ENCODE results near the gene CLCNKB. TPM values are rescaled to one million over a fixed set of nuclear protein-coding genes. Genes with fewer than 3 reads are reported as not detected.
"Not testable (repeated sequence)": the region's sequence is repeated elsewhere in the genome, so short reads cannot be mapped to it uniquely, and the experiment has no call there.

CLCNKB gene
- total and polyA plus RNA-seq, 2 donors (not counting 3 experiments of a cell fraction or from before 2014, with no cell fraction given): 0.18 TPM; not detected in 1

GRCh38 chr1:16001274-16001673, 42.3 kb upstream of the CLCNKB start:
- H2AFZ ChIP-seq (ENCODE audit: low read depth, low read length); H3K27ac ChIP-seq (ENCODE audit: insufficient read depth, low read depth, low read length); H3K9ac ChIP-seq (replicated peaks; ENCODE audit: extremely low read depth, insufficient read depth, low read length); intact Hi-C loops (cut with micrococcal nuclease); H3K4me2 ChIP-seq (ENCODE audit: insufficient read depth, low read length); H4K20me1 ChIP-seq (replicated peaks; ENCODE audit: control insufficient read depth, extremely low read depth, insufficient read depth, low read length); H3K4me3 ChIP-seq (replicated peaks in 1 of 3; ENCODE audit: insufficient read depth in 1 of 3, low read depth in 1 of 3, low read length in 3 of 3); dilution Hi-C loops (cut with MboI; ENCODE audit: extremely low pct_ligation_motif_present, low sequenced_read_pairs); H3K79me2 ChIP-seq (ENCODE audit: control insufficient read depth, insufficient read depth, low read length); H3K9me3 ChIP-seq (replicated peaks; ENCODE audit: control insufficient read depth, insufficient read depth, low read length); H3K9me1 ChIP-seq (replicated peaks; ENCODE audit: control insufficient read depth, extremely low read depth, insufficient read depth, low read length); FAIRE-seq; H3K4me1 ChIP-seq (ENCODE audit: control insufficient read depth, extremely low read depth, insufficient read depth, low read length); H3K36me3 ChIP-seq (ENCODE audit: control insufficient read depth in 2 of 2, extremely low read depth in 1 of 2, insufficient read depth in 2 of 2, low read length in 2 of 2); DNase-seq (ENCODE audit: low read depth, low spot score); H3K27me3 ChIP-seq (ENCODE audit: control insufficient read depth in 2 of 2, insufficient read depth in 2 of 2, low read length in 2 of 2); BruUV-seq (replicated peaks): not testable (repeated sequence)
- ChIA-PET POLR2A (interaction anchor here (0.6 kb wide), 1 partner anchor 425 kb away, joined by 6 read pairs; no protein-coding TSS in a partner anchor), CTCF (interaction anchor here (1.4 kb wide), 1 partner anchor 209 kb away, joined by 5 read pairs; no protein-coding TSS in a partner anchor)

GRCh38 chr1:16005597-16005996, 38.0 kb upstream of the CLCNKB start:
- no peaks in the 10 kb centered on the region for H3K9me1 ChIP-seq (replicated peaks; ENCODE audit: control insufficient read depth, extremely low read depth, insufficient read depth, low read length)
- H3K36me3 ChIP-seq (ENCODE audit: control insufficient read depth in 2 of 2, extremely low read depth in 1 of 2, insufficient read depth in 2 of 2, low read length in 2 of 2): no peaks in the 10 kb centered on the region
- H3K9me3 ChIP-seq (replicated peaks; ENCODE audit: control insufficient read depth, insufficient read depth, low read length): no peaks in the 10 kb centered on the region
- ChIA-PET CTCF (interaction anchor here (1.0 to 2.2 kb wide), 3 partner anchors 10 to 214 kb away, joined by 3 to 10 read pairs (median 3); no protein-coding TSS in a partner anchor), POLR2A (no interaction called here)
- no peaks in the 10 kb centered on the region for H4K20me1 ChIP-seq (replicated peaks; ENCODE audit: control insufficient read depth, extremely low read depth, insufficient read depth, low read length)
- intact Hi-C loops (cut with micrococcal nuclease): no loop called here
- no TSS peak for BruUV-seq (replicated peaks)
- H3K27ac ChIP-seq (ENCODE audit: insufficient read depth, low read depth, low read length): no peak overlapping the region
- H3K27me3 ChIP-seq (ENCODE audit: control insufficient read depth in 2 of 2, insufficient read depth in 2 of 2, low read length in 2 of 2): no peaks in the 10 kb centered on the region
- FAIRE-seq: no peak
- dilution Hi-C loops (cut with MboI; ENCODE audit: extremely low pct_ligation_motif_present, low sequenced_read_pairs): no loop called here
- H3K4me1 ChIP-seq (ENCODE audit: control insufficient read depth, extremely low read depth, insufficient read depth, low read length): no peaks in the 10 kb centered on the region
- no peaks in the 10 kb centered on the region for H3K79me2 ChIP-seq (ENCODE audit: control insufficient read depth, insufficient read depth, low read length)
- H3K9ac ChIP-seq (replicated peaks; ENCODE audit: extremely low read depth, insufficient read depth, low read length): no peak overlapping the region
- H2AFZ ChIP-seq (ENCODE audit: low read depth, low read length): no peak overlapping the region
- no peak for DNase-seq (ENCODE audit: low read depth, low spot score)
- no peak overlapping the region for H3K4me3 ChIP-seq (replicated peaks in 1 of 3; ENCODE audit: insufficient read depth in 1 of 3, low read depth in 1 of 3, low read length in 3 of 3)
- TF ChIP-seq JUN (IDR thresholded peaks at IDR 0.05; ENCODE audit: borderline replicate concordance, insufficient read depth, insufficient read length, low read depth): no peak
- TF ChIP-seq EZH2 (IDR thresholded peaks at IDR 0.05; ENCODE audit: borderline replicate concordance, low read depth, low read length, severe bottlenecking): no peak
- no peak for TF ChIP-seq POLR2A (IDR thresholded peaks at IDR 0.05; ENCODE audit: low read depth, low read length)
- no peak for TF ChIP-seq FOS (IDR thresholded peaks at IDR 0.05; ENCODE audit: borderline replicate concordance, insufficient read depth, low read length)
- H3K4me2 ChIP-seq (ENCODE audit: insufficient read depth, low read length): no peak overlapping the region
